ENCODE data around the gene TNNT3.
"Not testable (repeated sequence)": the region's sequence is repeated elsewhere in the genome, so short reads cannot be mapped to it uniquely, and the experiment has no call there.

Gene TNNT3

GRCh38 chr11:1934335-1935155 lies 15.0 kb downstream of the TNNT3 start:
- no peak for DNase-seq (ENCODE audit: low read depth in 2 of 2)

- no peak for DNase-seq (ENCODE audit: low read depth in 2 of 2)
Observed at GRCh38 chr11:1935156-1936071, 15.9 kb downstream of the TNNT3 start.

DNA sequence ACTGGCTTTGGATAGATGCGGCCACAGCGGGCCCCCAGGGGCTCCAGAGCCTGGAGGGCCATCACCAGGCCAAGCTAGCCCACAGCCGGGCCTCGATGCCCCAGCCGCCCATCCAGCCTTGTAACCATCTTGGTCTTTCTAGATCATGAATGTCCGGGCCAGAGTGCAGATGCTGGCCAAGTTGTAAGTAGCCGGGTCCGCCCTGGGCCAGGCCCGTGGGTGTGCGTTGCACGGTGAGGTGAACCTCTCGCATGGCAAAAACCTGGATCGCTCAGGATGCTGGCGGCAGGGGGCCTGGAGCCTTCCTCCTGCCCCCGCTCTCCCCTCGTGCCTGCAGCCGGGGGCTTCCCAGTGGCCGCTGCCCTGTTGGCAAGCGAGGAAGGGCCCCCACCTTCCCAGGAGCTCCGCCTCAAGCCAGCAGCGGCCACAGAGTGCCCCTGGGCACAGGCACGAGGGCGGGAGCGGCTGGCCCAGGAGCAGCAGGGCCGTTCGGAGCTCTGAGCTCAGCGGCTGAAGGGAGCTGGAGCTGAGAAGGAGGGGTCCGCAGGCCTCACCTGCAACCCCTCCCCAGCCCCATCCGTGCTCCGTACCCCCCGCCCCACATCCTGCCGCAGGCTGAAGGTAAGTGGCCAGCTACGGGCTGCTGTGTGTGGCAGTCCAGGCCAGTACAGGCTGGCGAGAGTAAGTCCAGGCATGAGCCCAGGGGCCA lies 16.7 kb downstream of the TNNT3 start:
- DNase-seq (ENCODE audit: low read depth in 2 of 2): no peak

DNA sequence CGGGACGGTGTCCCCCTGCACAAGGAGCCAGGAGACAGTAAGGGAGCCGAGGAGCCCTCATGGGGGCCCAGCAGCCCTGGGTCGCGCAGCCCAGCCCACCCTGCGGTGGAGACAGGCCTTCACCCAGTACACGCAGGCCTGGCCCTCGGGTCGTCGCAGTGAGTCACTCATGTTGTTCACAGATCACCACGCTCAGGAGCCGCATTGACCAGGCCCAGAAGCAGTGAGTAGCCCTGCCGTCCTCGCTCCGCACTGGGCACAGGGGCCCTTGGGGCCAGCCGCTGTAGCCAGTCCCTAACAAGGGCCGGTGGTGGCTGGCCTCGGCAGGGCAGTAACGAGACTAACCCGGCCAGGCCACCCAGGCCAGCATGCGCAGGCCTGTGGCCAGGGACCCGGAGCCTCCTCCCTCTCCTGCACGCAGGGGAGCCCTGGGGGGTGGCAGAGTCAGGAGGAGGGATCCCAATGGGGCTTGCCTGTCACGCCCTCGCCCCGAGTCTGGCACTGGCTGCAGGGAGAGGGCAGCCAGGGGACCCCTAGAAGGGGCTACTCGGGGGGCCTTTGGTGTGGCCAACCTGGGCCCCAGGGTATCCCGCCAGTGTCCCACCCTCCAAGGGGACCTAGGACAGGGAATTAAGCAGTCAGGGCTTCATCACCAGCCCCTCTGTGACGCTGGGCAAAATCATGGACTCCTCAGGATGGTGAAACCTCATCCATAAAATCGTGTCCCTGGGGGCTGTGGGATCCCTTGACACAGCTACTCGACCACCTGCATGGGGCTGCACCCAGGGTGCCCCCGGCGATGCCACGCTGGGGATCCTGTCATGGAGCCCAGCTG lies 17.5 kb downstream of the TNNT3 start:
- no peak for DNase-seq (ENCODE audit: low read depth in 2 of 2)

DNA sequence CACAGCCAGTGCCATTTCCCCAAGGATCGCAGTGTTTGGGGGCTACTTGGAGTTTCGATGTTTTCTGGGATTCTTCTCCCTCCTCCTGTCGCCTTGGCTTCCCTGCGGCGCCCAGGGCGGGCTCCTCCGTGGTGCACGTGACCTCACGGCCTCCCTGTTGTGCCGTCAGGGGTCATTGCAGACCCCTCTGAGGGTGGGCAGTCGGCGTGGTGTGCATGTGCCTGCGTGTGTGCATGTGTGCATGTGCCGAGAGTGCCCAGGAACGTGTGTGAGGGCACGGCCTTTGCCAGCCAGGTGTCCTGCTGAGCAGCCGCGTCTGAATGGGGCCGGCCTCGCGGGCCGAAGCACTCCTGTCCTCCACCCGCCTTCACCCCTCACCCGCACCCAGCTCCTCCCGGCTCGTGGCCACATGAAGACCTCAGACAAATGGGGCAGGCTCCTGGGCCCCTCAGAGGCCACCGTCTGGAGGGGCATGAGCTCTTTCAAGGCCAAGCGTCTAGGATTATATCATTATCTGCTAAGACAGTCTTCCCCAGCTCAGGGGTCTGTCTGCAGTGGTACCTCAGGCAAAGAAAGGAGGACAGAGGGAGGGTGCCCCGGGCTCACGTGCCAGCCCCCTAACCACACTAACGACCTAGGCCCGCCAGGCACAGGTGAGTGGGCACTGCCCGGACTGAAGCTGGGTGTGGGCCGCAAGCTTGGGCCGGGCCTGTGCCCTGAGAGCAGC lies 18.3 kb downstream of the TNNT3 start:
- DNase-seq (ENCODE audit: low read depth in 2 of 2): no peak

GRCh38 chr11:1938343-1939005 lies 19.0 kb downstream of the TNNT3 start:
- no peak for DNase-seq (ENCODE audit: low read depth in 2 of 2)

- DNase-seq (ENCODE audit: low read depth in 2 of 2): no peak
Observed at GRCh38 chr11:1939006-1939625, 19.6 kb downstream of the TNNT3 start.

- DNase-seq (ENCODE audit: low read depth in 2 of 2): not testable (repeated sequence)
Observed at GRCh38 chr11:1939788-1940187, 20.3 kb downstream of the TNNT3 start.

DNA sequence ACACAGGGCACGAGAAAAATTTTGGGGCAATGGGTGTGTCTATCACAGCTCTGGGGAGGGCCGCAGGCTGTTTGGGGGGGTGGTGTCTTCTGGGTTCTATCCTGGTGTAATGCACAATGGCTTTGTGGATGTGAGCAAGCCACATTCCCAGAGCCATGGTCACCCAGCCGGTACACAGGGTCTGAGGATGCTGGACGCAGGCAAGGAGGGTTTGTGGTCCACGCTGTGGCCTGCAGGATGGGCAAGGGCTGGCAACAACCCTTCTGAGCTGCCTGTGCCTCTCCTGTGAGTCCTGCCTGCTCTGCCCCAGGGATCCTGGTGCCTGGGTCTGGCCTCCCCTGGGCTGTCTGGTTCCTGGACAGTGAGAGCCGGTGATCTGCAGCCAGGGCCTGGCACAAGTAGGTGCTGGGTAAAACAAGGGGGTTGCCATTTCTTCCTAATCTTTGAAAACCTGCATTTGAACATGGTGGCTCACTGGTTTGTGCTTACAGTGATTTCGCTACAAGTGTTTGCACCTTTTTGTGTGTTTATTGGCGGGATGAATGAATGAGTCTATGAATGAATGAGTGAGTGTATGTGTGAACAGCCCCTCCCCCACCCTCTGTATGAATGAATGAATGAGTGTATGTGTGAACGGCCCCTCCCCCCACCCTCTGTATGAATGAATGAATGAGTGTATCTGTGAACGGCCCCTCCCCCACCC lies 23.2 kb downstream of the TNNT3 start:
- no peak for DNase-seq (ENCODE audit: low read depth in 2 of 2)

GRCh38 chr11:1943576-1943975 lies 24.1 kb downstream of the TNNT3 start:
- DNase-seq (ENCODE audit: low read depth in 2 of 2): no peak

DNA sequence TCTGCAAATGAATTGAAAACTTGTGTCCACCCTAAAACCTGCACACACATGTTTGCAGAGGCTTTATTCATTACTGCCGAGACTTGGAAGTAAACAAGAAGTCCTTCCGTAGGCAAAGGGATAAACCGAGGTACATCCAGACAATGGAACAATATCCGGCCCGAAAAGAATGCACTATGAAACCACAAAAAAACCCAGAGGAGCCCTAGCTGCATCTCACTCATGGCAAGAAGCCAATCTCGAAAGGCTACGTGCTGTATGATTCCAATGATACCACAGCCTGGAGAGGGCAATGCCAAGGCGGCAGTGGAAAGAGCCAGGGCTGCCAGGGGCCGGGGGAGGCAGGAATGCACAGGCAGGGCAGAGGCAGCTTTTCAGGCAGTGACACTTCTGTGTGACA lies 24.5 kb downstream of the TNNT3 start:
- no peak for DNase-seq (ENCODE audit: low read depth in 2 of 2)

DNA sequence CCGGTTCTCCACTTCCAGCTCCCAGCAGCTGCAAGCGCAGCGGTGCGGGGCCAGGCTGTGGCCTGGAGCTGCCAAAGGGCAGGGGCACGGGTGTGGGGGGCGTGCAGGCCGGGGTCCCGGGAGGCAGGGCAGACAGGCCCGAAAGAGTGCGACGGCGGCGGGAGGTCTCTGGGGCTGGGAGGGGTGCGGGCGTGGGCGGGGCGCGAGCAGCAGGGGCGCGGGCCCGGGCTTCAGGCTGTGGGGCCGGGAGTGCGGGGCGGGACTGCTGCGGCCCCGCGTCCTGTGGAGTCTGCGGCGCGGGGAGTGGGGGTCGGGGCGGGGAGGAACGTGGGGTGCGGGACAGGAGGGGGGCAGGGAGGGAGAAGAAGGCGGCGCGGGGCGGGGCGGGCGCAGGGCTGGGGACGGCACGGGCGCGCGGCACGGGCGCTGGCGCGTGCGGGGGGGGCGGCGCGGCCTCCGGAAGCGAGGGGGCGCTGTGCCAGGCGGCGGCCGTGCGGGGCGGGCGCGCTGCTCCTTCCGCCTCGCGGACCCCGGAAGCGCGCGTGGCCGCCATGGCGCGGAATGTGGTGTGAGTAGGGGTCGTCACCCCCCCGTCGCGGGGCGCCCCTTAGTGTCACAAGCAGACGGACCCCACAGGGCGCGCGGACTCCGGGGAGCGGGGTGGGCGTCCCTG lies 27.4 kb downstream of the TNNT3 start, which contains the start of gene MRPL23:
MRPL23 (plus strand) TSS at position 521 of the 673 bp plus-strand sequence; CDS start at position 552, 31 bp downstream.
- DNase-seq (ENCODE audit: low read depth in 2 of 2): peak in 1 of 2 donors; percentile 10

GRCh38 chr11:1947592-1948237 lies 28.2 kb downstream of the TNNT3 start:
- no peak for DNase-seq (ENCODE audit: low read depth in 2 of 2)

DNA sequence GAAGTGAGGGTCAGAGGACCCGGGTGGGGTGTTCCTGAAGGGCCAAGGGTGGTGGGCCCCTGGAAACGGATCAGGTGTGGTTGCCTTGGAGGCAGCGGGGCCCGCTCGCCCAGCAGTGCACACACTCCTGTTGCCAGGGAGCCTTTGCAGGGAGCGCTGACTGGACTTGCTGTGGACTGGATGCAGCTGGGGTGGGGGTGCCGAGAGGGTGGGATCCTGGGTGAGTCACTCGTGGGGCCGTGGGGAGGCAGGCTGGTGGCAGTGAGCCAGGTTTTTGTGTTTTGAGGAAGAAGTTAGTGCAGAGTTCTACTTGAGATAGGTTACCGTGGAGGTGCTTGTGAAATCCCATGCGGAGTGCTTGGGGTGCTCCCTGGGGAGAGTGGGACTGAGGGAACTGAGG lies 28.9 kb downstream of the TNNT3 start:
- no peak for DNase-seq (ENCODE audit: low read depth in 2 of 2)

- DNase-seq (ENCODE audit: low read depth in 2 of 2): no peak
Observed at GRCh38 chr11:1949302-1949701, 29.8 kb downstream of the TNNT3 start.

DNA sequence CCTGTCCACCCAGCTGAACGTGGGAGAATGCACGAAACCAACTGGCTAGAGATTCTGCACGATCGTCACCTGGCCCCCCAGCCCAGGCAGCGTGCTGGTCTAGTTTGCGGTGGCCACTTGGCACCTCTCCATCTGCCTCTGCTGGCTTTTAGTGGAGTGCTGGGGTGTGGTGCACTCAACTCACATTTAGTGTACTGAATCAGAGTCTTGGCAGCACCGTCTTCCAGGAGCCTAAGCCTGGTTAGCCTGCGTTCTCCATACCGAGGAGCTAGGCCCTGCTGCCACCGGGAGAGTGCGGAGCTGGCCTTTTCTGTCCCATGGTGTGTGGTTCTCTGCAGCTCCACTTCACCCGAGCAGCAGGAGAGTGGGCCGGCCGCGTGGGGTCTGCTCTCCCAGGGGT lies 30.4 kb downstream of the TNNT3 start:
- DNase-seq (ENCODE audit: low read depth in 2 of 2): no peak

- no peak for DNase-seq (ENCODE audit: low read depth in 2 of 2)
Observed at GRCh38 chr11:1952806-1953482, 33.4 kb downstream of the TNNT3 start.

Data from activated CD8-positive, alpha-beta memory T cell treated with anti-CD3 and anti-CD28 coated beads for 4 hours (primary cell).